HTERT RPE-1 (cell line): ENCODE measurements around the gene RNF11.

Experiments used
- in situ Hi-C: fragments of 300-500 bp; cut with MboI; formaldehyde crosslinking; loops from 4 replicates; pipeline ENCODE4 v1.14.3; 2020; ENCODE audit warnings: low sequenced_read_pairs

RNF11 gene

DNA sequence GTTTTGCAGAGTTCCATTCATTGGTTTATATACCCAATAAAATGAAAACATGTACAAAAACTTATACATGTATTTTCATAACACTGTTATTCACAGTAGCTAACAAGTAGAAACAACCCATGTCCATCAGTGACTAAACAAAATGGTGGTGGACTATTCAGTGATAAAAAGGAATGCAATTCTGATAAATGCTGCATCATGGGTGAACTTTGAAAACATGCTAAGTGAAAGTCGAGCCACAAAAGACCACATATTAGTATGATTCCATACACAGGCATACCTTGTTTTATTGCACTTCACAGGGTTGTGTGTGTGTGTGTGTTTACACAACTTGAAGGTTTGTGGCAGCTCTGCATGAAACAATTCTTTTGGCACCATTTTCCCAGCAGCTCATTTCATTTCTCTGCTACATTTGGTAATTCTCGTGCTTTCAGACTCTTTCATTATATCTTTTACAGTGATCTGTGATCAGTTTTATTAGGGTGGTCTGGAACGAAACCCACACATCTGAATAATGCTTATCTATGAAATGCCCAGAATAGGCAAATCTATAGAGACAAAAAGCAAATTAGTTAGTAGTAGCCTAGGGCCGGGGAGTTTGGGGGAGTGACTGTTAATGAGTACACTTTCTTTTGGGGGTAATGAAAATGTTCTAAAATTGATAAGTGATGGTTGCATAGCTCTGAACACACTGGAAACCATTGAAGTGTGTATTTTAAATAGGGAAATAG, 27.2 kb downstream of the RNF11 start:
- in situ Hi-C loops, result no loop called here

DNA sequence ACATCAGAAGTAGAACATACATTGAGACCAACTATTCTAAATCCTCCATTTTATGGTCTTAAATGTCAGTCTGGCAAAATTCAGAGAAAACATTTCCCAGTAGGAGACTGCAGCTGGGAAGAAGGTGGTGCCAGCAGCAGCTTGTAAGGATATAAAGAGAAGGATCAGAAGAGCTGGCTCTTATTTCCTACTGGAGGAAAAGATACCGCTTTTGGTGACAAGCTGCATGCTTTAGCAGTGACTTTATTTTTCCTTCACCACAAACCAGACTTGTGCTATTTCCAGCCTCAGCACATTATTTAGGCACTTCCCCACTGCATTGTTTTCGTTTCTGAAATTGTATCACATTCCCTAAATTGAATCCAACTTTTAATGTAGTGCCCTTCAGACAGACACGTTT, 28.4 kb downstream of the RNF11 start:
- in situ Hi-C loops, result no loop called here

DNA sequence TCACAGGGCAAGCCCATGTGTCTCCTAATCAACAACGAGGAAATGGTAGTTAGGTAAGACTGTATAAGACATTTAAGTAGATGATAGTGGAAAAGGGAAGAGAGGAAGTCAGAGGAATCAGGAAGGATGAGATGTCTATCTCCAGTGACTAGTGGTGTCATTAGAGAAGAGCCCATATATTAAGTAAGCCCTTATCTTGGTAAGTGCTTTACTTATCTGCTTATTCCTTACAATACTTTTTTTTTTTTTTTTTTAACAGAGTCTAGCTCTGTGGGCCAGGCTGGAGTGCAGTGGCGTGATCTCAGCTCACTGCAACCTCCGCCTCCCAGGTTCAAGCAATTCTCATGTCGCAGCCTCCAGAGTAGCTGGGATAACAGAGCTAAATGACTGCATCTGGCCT, 29.5 kb downstream of the RNF11 start:
- in situ Hi-C loops, result no loop called here

DNA sequence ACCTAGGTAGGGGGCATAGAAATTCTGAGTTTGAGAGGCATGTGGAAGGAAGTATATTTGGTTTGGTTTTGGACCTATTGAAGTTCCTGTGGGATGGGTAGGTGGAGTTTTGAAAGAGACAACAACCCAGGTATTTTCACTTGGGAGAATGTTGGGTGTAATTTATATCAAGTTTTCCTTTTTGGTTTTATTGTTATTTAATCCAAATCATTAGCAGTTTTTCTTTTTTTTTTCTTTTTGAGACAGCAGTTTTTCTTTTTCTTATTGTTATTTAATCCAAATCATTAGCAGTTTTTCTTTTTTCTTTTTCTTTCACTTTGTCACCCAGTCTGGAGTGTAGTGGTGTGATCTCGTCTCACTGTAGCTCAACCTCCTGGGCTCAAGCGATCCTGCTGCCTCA, 30.1 kb downstream of the RNF11 start:
- in situ Hi-C loops, result no loop called here

DNA sequence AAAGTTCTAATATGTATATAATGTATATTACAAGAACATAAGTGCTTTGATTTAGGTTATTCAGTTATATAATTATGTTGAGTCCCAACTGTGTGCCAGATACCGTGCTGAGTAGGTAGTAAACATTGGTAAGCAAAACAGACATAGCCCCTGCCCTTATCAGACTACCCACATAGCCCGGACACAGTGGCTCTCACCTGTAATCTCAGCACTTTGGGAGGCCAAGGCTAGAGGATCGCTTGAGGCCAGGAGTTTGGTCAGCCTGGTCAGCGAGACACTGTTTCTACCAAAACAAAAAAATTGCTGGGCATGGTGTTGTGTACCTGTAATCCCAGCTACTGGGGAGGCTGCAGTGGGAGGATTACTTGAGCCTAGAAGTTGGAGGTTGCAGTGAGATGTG, 30.7 kb downstream of the RNF11 start:
- in situ Hi-C loops, result no loop called here

DNA sequence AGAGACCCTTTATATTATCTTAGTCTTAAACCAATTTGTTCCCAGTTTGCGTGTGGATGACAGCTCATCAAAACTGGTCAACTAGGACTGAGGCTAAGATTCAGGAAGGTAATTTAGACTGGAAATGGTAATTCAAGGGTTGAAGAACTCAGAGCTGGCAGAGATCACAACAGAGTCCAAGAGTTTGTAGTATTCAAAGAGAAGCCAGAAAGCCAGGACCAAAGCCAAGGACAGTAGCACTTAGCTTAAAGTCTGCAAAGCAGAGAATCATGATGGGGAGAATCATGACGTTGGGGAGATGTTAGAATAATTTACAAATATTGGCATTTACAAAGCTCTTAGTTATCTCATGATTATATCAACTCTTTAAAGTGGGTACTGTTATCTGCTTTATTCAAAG, 32.6 kb downstream of the RNF11 start:
- in situ Hi-C loops, result no loop called here

DNA sequence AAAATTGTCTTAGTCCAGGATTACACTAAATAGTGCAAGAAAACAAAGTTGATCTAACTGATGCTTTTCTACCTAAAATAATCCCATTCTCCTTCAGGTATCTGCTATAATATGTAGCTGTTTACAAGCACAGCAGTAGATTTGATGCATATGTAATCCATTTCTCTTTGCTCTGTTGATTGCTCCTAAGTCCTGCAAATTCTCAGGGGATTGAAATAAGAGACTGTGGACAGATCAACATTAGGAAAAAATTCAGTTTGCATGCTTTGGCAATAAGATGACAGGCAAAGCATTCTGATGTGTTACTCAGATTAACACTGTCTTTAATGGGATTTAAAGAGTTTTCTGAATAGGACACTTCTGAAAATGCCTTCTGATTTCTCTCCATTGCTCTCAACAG, 34.7 kb downstream of the RNF11 start:
- in situ Hi-C loops, result no loop called here

DNA sequence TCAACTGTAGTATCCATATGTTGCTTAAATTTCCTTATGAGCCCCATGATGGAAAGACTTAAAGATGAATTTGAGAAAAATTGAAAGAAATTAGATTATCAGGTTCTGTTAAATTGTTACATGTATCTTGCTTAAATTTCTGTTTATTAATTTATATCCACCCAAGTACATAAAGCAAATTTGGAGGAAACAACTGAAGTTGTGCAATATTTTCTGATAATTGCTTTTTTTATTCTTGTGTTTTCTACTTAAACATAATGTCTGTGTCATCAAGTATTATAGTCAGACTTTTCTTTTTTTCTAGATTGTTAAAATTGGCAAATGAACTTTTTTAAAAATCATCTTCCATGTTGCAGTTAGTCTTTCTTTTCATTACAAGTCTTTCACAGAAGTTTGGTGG, 36.8 kb downstream of the RNF11 start:
- in situ Hi-C loops, result no loop called here

DNA sequence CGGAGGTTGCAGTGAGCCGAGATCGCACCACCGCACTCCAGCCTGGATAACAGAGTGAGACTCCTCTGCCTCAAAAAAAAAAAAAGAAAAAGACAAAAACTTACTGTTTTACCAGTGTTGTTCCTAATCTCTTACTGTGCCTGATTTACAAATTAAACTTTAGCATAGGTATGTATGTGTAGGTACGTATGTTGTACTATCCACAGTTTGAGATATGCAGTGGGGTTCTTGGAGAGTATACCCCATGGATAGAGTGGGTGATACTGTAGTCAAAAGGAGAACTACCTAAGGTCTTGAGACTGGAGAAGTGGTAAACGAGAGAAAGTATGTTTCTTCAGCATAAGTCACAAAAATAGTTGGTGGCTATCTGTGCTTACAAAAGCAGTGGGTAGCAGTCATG, 38.6 kb downstream of the RNF11 start:
- in situ Hi-C loops, result no loop called here

DNA sequence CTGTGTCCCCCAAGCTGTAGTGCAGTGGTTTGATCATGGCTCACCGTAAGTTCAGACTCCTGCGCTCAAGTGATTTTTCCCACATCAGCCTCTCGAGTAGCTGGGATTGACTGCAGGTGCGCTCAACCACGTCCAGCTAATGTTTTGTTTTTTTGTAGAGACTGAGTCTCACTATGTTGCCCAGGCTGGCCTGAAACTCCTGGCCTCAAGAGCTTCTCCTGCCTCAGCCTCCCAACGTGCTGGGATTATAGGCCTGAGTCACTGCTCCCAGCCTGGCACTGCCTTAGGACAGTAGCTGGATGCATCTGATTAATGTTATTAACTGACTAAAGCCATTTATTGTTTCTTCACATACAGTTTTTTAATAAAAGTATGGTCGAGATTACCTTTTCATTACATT, 40.2 kb downstream of the RNF11 start:
- in situ Hi-C loops, result no loop called here

DNA sequence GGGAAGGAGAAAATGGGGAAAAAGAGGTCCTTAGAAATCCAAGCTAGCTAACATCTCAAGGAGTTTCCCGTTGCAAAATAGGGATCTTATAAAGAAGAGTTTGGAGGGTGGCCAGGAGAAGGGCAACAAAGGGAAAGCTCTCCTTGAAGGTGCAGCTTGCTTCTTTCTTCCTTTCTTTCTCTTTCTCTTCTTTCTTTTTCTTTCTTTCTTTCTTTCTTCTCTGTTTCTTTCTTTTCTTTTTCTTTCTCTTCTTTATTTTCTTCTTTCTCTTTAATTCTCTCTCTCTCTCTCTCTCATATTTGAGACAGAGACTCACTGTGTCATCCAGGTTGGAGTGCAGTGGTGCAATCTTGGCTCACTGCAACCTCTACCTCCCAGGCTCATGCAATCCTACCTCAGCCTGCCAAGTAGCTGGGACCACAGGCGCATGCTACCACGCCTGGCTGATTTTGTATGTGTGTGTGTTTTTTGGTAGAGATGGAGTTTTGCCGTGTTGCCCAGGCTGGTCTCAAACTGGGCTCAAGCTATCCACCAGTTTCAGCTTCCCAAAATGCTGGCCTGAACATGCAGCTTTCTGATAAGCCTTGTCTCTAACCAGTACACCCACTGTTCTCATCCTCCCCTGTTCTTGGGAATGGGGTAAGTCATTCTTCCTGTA, 44.4 kb downstream of the RNF11 start:
- in situ Hi-C loops, result no loop called here

DNA sequence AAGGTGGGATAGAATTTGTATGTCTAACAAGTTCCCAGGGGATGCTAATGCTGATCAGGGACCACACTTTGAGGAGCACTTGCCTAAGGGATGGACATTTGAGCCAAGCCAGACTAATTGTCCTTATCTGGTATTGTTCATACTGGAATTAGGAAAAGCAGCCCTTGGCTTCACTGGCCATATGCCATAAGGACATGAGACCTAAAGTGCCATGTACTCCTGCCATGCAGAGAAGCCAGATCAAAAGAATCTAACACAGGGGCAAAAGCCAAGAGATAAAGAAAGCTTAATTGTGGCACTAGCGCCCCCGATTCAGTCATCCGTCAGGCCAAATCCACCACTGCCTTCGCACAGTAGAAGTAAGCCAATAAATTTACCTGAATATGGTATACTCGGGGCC, 45.7 kb downstream of the RNF11 start:
- in situ Hi-C loops, result no loop called here

DNA sequence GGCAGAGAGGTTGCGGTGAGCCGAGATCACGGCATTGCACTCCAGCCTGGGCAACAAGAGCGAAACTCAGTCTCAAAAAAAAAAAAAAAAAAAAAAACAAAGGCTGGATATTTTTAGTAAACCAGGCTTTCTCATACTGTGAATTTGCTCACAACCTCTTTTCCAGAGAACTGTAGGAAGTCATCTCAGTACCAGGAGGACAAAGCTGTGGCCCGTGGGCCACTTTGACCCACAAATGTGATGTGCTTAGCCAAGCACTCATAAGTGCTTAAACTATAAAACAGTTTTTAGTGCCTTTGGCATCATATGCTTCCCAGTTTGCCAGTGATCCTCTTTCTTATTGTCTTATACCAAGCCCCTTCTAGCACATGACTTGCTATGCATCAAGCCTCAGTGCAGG, 46.5 kb downstream of the RNF11 start:
- in situ Hi-C loops, result no loop called here

DNA sequence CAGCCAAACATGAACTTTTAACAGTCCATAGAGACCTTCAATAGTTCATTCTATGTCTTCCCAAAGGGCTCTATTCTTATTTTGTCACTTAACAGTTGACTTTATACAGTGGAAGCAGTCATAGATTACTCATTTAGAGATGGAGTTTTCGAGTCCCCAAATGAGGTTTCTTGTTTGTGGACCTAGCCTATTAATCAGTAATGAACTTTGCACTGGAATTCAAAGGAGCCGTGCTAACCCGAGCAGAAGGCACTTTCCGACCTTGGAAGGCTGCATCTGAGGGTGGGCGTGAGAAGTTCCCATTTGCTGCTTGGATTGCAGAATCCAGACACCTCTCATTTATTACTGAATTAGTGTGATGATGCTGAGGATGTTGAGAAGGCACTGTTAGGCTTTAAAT, 47.9 kb downstream of the RNF11 start:
- in situ Hi-C loops, result no loop called here

DNA sequence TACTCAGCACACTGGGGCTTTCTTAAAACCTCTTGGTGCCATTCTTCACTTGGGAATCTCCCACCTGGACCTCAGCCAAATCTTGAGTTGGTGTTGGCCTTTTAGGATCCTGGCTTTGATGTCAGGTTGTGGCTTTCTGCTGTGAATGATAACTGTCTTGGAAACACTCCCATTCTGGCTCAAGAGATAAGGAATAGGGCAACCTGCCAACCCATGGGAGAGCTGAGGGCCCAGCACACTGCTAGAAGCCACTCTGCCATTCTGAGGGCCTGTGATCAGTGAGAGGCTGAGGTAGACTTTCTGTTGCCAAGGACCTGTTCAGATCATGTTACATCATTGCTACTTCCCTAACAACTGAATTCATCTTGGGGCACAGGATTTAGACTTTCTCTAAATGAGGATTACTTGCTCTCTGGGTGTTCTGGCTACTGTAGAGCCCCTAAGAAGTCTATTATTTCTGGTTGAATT, 48.4 kb downstream of the RNF11 start:
- in situ Hi-C loops, result no loop called here

DNA sequence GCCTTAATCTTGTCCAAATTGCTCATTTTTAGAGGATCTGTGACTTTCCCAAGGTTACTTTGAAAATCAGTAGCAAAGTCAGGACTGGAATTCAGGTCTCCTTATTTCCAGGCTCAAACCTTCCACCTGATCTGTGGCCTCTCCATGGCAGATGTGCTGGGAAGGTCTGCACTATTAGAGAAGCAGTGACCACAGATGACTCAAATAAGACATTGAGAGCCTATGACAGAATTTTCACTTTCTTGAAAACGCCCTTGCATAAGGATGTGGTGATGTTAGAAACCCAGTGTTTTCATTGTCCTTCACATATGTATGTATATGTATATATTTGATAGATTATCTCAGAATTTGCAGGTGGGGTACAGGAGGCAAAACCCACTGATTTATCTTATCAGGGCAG, 49.0 kb downstream of the RNF11 start:
- in situ Hi-C loops, result no loop called here

DNA sequence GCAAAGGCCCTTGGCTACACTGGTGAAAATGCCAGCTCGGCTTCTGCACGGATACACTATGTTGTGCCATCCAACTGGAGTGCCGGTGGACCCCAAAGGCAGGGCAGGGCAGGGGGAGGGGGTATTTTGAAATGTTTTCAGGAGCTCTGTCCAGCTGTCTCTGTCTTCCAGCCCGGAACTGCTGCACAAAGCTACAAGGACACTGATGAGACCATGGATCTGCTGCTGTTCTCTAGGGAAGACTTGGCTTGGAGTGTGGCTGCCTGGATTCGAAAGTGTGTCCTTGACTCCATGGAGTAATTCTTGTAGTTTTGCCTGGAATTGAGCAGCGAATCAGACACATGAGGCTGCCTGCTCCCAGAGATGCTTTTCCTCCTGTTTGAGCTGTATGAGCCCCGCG, 51.9 kb downstream of the RNF11 start:
- in situ Hi-C loops, result no loop called here

DNA sequence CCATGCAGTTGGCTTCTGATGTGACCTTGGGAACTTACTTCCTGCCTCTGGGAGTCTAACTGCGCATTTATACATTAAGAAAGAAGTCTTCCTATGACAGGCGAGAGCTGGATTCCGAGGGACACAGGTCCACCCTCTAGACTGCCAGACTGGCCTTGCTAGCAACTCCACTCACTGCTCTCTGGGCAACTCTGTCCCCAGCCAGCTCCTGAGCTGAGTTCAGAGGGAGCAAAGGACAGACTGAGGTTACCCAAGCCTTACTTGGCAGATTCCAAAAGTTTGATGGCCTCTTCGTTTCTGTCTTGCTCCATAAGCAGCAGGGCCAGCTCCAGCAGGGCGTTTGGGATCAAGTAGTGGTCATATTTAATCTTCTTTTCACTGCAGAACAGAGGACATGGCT, 52.5 kb downstream of the RNF11 start:
- in situ Hi-C loops, result no loop called here

DNA sequence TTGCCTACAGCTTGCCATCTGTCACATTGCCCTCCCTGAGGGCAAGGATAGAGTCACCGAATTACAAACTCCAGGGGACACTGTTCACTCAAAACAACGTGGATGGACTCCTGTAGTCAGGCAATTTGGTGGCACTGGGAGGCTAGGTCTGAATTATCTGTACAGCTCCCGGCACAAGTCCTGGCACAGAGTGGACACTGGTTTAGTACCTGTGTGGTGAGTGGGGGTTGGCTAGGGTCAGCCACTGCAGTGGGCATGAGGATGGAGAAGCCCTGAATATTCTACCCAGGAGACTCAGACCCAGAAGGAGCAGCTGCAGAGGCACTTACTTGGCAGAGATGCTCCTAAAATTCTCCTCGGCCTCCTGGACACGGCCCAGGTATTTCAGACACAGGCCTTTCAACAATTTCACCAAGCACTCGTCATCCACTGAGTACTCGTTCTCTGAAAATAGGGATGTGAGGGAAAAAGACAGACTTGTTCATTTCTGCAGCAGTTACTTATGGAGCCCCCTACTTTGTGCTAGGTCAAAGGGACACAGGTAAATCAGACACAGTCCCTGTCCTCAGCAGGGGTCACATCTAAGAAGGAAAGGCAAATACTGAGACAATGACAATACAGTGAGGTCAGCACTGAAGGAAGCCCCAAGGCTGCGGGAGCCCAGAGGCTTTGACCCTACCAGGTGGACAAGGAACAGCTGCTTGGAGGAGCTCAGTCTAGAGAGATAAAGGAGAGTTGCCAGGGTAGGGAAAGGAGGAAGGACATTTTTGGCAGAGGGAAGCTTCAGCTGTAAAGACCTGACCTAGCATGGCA, 53.8 kb downstream of the RNF11 start:
- in situ Hi-C loops, result no loop called here

DNA sequence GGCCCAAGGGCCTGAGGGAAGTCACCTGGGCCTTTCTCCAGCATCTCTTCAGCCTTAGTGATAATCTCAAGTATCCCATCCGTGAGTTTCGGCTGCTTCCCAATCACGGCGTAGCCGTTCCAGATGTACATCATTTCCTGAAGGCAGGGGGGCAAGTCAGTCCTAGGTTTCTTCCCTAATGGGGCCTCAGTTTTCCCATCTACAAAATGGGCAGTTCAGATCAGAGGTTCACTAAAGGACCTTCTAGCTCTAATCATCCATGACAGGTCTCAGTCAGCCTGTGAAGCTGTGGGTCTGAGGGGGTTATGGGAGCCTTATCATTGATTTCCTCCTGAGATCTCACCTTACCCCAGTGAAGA, 54.4 kb downstream of the RNF11 start:
- in situ Hi-C loops, result no loop called here

DNA sequence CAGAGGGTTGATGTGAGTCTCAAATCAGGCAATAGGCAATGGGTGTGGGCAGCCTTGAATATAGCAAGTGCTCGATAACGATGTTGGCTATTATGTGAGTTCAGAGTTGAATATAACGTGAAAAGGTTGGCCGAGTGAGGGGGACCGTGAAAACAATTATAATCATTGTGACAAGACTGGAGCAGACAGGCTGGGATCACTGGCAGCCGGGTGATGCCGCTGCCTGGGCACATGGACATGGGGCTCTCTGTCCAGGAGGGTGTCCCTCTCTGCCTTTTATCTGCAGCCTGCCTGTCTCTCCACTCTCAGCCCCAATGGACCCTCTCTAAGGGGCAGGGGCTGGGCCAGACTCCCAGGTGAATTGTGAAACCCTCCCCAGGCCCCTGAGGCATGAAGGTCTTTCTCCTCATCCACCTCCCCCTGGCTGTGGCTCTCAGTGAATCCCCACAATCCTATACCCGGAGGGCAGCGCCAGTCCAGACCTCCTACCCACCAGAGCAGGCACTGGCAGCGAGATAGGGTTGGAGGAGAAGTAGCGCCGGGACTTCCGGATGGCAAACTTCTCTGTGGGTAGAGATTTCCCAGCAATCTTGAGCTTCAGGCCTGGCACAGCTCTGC, 57.9 kb downstream of the RNF11 start:
- in situ Hi-C loops, result no loop called here
